A549 (cell line): ENCODE results near the gene LETM1.

ENCODE experiments used
- CEBPB ChIP-seq, 2 experiments: fragments of >200 bp in 1 of 2; sonication (Bioruptor Twin) in 1 of 2; formaldehyde crosslinking in 1 of 2; IDR thresholded peaks; 2 replicates each; pipeline ENCODE4 v1.6.1; 2012 to 2016
- MYC ChIP-seq: IDR thresholded peaks from 2 replicates; pipeline ENCODE4 v1.6.1; 2012; ENCODE audit warnings: mild to moderate bottlenecking, inconsistent platforms, low read length, improper control_type of control experiment, borderline replicate concordance

- TF ChIP-seq CEBPB (IDR thresholded peaks at IDR 0.05): no peak
- TF ChIP-seq MYC: no peak
Measured at GRCh38 chr4:1763070-1763549, 92.8 kb downstream of the LETM1 start.
